Heart left ventricle (tissue), 16 donors: Measurements from ENCODE around the gene PYCARD. TPM values are rescaled to one million over a fixed set of nuclear protein-coding genes. Genes with fewer than 3 reads are reported as not detected.

Source experiments
- ATAC-seq, 4 donors: fragments of 200-7000 bp; cut with Tn5 transposase; one replicate each; pipeline ENCODE4 v1.9.1; 2020 to 2022; ENCODE audit warnings: moderate library complexity in 4 of 4, mild to moderate bottlenecking in 3 of 4, moderate number of reproducible peaks in 1 of 4
- DNase-seq, 5 donors: peaks; one replicate each; pipeline ENCODE4 v3.0.0-alpha.2; 2020
- H3K27ac ChIP-seq, 12 donors: fragments of 200-600 bp; sonication (generic) in 4 of 12; one replicate each; pipeline versions ENCODE4 v1.5.0 to v1.8.0; 2016 to 2022; ENCODE audit warnings: mild to moderate bottlenecking in 2 of 12
- H3K27me3 ChIP-seq, 9 donors: fragments of 200-600 bp; sonication (generic) in 2 of 9; one replicate each; pipeline versions ENCODE4 v1.5.1 to v1.8.0; 2016 to 2022; ENCODE audit warnings: mild to moderate bottlenecking in 3 of 9
- H3K36me3 ChIP-seq, 9 donors: fragments of 200-600 bp; sonication (generic) in 2 of 9; one replicate each; pipeline versions ENCODE4 v1.5.0 to v1.8.0; 2018 to 2022; ENCODE audit warnings: mild to moderate bottlenecking in 2 of 9
- H3K4me1 ChIP-seq, 12 donors: fragments of 200-600 bp; sonication (generic) in 4 of 12; one replicate each; pipeline versions ENCODE4 v1.5.0 to v1.8.0; 2016 to 2022; ENCODE audit warnings: mild to moderate bottlenecking in 3 of 12
- H3K4me3 ChIP-seq, 12 donors: fragments of 200-600 bp; sonication (generic) in 4 of 12; one replicate each; pipeline versions ENCODE4 v1.5.0 to v1.8.0; 2017 to 2022; ENCODE audit warnings: mild to moderate bottlenecking in 9 of 12, moderate library complexity in 4 of 12
- H3K9me3 ChIP-seq, 12 donors: fragments of 200-600 bp; sonication (generic) in 4 of 12; one replicate each; pipeline versions ENCODE4 v1.5.0 to v1.8.0; 2016 to 2022; ENCODE audit warnings: mild to moderate bottlenecking in 1 of 12
- POLR2A ChIP-seq, 2 donors: fragments of 450-650 bp; IDR thresholded peaks; one replicate each; pipeline ENCODE4 v1.6.1; 2017; ENCODE audit warnings: antibody characterized with exemption in 2 of 2, mild to moderate bottlenecking in 2 of 2, moderate library complexity in 2 of 2
- WGBS, 4 donors: extraction: QIAGEN DNeasy Blood & Tissue Kit in 2 of 4; methylation state at CpG; one replicate each; pipeline versions ENCODE4 v1.1.5 to v1.1.7; 2013 to 2018; 5-methylcytosine and 5-hydroxymethylcytosine counted together
- intact Hi-C, 10 donors: fragments of 100-400 bp; cut with DNase I; formaldehyde crosslinking; loops; one replicate each; pipeline versions ENCODE4 v1.11.1 to v1.14.2; 2022
- polyA plus RNA-seq, 2 donors: library from polyadenylated mRNA; stranded (reverse); fragments of 200-250 nt; gene quantifications; one replicate each; pipeline ENCODE4 v1.2.3, GENCODE V29; 2013
- total RNA-seq, 9 donors: library from RNA; depleted of rRNA in 2 of 9; stranded (reverse); fragments of >200 nt in 2 of 9; fragmentation: NEBNext Ultra II Directional in 3 of 9; extraction: Animal tissue kit (Norgen Biotek cat#: 25700) in 3 of 9; gene quantifications; one replicate each; pipeline versions ENCODE4 v1.1.0 to v1.2.4, GENCODE V29; 2016 to 2023
- TF ChIP-seq, protein P1 (sequence below), 12 donors: fragments of 200-600 bp; sonication (generic) in 4 of 12; IDR thresholded peaks; one replicate each; pipeline versions ENCODE4 v1.5.0 to v1.8.0; 2018 to 2022; ENCODE audit warnings: antibody characterized with exemption in 12 of 12, mild to moderate bottlenecking in 5 of 12
- donor health status: ischemic (EF 13 %, LVEDD 7.1; RV severe dilation, severe dysfunction).
- donor health status: healthy with polysubstance abuse.
- donor health status: DM: no; HTN: yes; CAD: no.
- donor health status: DM: no; HTN: no; CAD: no.
- donor health status: ischemic (EF 25% LVEDD 6.9; RV normal size, moderate dysfunction).
- donor health status: ischemic (EF 25% LVEDD 5.7; RV mildly dilated, moderate dysfunction).
- donor health status: healthy.
- donor health status: DM: yes; HTN: yes; CAD: no.
- donor health status: ischemic (EF 35%, LVEDD 5.7; RV mildly dilated, moderate dysfunction).
- donor health status: nonischemic (EF 11% LVEDD 7.7; RV severe dilation, severe dysfunction).
- donor health status: DM: yes; HTN: yes; CAD: no.
- donor health status: PGD.
- donor health status: ischemic (EF 29% LVEDD 5.4; RV normal size, mild dysfunction).
- donor health status: nonischemic (EF 23%, LVEDD 6.1; RV moderate dilation, normal function).

PYCARD gene
- total and polyA plus RNA-seq, 11 donors: 2.0 to 42.2 (median 5.2) TPM

DNA sequence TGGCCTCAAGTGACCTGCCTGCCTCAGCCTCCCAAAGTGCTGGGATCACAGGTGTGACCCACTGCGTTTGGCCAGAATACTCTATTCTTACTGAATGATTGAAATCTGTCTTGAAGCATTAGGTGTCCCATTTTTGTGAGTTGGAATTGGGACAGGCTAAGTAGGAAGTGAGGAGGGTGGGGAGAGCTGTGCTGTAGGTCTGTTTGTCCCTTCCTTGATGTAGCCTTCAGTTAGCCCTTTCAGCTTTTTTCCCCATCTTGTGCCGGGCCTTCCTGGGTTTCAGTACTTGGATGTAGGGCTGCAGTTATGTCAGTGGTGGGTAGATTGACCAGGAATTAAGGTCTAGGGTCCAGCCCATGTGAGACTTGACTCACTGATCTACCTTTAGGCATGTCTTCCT lies 8.7 kb downstream of the PYCARD start:
- TF ChIP-seq POLR2A (IDR thresholded peaks at IDR 0.05): no peak
- TF ChIP-seq, protein P1, sequence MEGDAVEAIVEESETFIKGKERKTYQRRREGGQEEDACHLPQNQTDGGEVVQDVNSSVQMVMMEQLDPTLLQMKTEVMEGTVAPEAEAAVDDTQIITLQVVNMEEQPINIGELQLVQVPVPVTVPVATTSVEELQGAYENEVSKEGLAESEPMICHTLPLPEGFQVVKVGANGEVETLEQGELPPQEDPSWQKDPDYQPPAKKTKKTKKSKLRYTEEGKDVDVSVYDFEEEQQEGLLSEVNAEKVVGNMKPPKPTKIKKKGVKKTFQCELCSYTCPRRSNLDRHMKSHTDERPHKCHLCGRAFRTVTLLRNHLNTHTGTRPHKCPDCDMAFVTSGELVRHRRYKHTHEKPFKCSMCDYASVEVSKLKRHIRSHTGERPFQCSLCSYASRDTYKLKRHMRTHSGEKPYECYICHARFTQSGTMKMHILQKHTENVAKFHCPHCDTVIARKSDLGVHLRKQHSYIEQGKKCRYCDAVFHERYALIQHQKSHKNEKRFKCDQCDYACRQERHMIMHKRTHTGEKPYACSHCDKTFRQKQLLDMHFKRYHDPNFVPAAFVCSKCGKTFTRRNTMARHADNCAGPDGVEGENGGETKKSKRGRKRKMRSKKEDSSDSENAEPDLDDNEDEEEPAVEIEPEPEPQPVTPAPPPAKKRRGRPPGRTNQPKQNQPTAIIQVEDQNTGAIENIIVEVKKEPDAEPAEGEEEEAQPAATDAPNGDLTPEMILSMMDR (IDR thresholded peaks at IDR 0.05): no peak
- no peak for DNase-seq
- intact Hi-C loops: loop anchor here in 1 of 10 donors (10.0 kb wide), 1 partner anchor 231 kb away; the partner anchor contains the start of gene COX6A2
- H3K9me3 ChIP-seq: no peaks in the 10 kb centered on the region
- no peak overlapping the region for H3K4me3 ChIP-seq
- 89 to 94% (median 91%) methylated on average over 2 of the region's 2 CpGs for WGBS, 4 donors
- H3K36me3 ChIP-seq: peaks cover 7 to 96% (median 86%) of the 10 kb centered on the region in 9 donors
- no peak for ATAC-seq
- no peak overlapping the region for H3K27ac ChIP-seq
- H3K4me1 ChIP-seq: peaks cover 0 to 13% (median 0%) of the 10 kb centered on the region in 12 donors
- H3K27me3 ChIP-seq: no peaks in the 10 kb centered on the region

DNA sequence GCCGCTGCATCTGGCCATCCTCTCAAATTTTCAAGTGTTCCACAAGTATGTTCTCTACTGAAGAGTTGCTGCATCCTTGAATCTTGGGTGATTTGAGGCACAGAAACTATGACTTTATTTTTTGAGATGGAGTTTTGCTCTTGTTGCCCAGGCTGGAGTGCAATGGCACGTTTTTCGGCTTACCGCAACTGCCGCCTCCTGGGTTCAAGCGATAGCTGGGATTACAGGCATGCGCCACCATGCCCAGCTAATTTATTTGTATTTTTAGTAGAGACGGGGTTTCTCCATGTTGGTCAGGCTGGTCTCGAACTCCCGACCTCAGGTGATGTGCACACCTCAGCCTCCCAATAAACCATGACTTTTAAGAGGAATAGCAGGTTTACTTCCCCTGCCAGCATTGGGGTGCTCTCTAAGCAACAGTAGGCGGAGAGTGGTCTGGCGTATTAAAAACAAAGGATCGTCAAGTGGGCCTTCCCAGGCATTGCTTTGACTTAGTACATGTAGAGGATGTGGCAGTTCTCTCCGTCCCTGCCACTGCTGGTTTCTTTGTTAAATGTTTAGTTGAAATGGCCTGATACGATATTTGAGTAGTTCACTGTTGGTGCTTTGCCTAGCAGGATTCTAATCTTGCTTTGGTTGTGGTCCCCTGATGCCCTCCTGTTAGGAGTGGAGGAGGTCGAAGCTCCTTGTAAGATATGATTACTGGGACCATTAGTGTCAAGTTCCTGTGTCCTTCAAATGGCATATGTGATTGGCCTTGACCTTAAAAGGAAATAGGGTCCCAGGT lies 9.5 kb downstream of the PYCARD start:
- 87 to 92% (median 92%) methylated on average over 16 of the region's 16 CpGs for WGBS, 4 donors

DNA sequence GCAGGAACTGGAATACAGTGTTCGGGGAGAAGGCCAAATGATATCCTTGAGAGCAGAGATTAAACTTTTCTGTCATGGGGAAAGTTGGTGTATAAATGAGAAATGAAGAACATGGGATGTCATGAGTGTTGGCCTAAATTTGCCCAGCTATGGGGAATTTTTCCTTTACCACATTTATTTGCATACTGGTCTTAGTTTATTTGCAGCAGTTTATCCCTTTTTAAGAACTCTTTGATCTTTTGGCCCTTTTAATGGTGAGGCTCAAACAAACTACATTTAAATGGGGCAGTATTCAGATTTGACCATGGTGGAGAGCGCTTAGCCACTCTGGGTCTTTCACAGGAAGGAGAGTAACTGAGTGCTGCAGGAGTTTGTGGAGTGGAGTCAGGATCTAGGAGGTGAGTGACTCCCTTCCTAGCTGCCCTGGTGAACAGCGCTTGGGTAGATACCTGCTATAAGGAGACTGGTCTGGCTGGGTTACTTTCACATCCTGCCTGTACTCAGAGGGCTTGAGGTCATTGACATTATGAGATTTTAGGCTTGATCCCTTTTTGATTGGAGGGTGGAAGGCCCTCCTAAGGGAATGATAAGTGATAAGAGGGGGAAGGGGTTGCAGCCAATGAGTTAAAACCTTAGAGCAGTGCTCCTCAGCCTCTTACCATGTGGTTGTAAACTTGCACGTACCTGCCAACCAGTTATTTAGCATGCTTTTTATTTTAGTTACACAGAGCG lies 10.7 kb downstream of the PYCARD start:
- ATAC-seq (no peak), DNase-seq (no peak)
- Histone ChIP-seq H3K4me1 (peaks cover 0 to 4% (median 0%) of the 10 kb centered on the region in 12 donors), H3K4me3 (no peak overlapping the region), H3K27me3 (no peaks in the 10 kb centered on the region), H3K27ac (no peak overlapping the region), H3K9me3 (no peaks in the 10 kb centered on the region), H3K36me3 (peaks cover 12 to 100% (median 100%) of the 10 kb centered on the region in 9 donors)
- no peak for TF ChIP-seq POLR2A (IDR thresholded peaks at IDR 0.05)
- TF ChIP-seq, protein P1 (IDR thresholded peaks at IDR 0.05): no peak
- intact Hi-C loops: loop anchor here in 1 of 10 donors (10.0 kb wide), 1 partner anchor 233 kb away; the partner anchor contains the start of gene COX6A2
- 79 to 83% (median 81%) methylated on average over 5 of the region's 5 CpGs for WGBS, 4 donors

More for the DNA sequence above, 9.5 kb downstream of the PYCARD start:
- Histone ChIP-seq H3K9me3 (no peaks in the 10 kb centered on the region), H3K27ac (no peak overlapping the region), H3K4me3 (no peak overlapping the region), H3K27me3 (no peaks in the 10 kb centered on the region), H3K4me1 (peaks cover 0 to 4% (median 0%) of the 10 kb centered on the region in 12 donors), H3K36me3 (peaks cover 11 to 100% (median 93%) of the 10 kb centered on the region in 9 donors)
- DNase-seq: no peak
- TF ChIP-seq POLR2A (IDR thresholded peaks at IDR 0.05): no peak
- TF ChIP-seq, protein P1 (IDR thresholded peaks at IDR 0.05): no peak
- no peak for ATAC-seq
- intact Hi-C loops: loop anchor here in 1 of 10 donors (10.0 kb wide), 1 partner anchor 232 kb away; the partner anchor contains the start of gene COX6A2
